Germinal center (tissue), 1 donor: Measurements from ENCODE around the gene ETS1.

Experiments
- DNase-seq: peaks from one replicate; pipeline ENCODE4 v3.0.0; 2012; ENCODE audit warnings: mixed read lengths, low spot score

The ETS1 gene

GRCh38 chr11:128587415-128587814 lies at the start of gene ETS1:
ETS1 (minus strand) TSS chr11:128587558; CDS start chr11:128573130, 14,428 bp downstream.
- no peak for DNase-seq

- DNase-seq, result no peak
Measured at GRCh38 chr11:128634395-128634794, 47.0 kb upstream of the ETS1 start.

- DNase-seq, result no peak
Measured at GRCh38 chr11:128633384-128633965, 46.1 kb upstream of the ETS1 start.

- DNase-seq, result peak; percentile 62
Measured at GRCh38 chr11:128632141-128632791, 44.9 kb upstream of the ETS1 start.

- DNase-seq, result peak; percentile 77
Measured at GRCh38 chr11:128630367-128631230, 43.2 kb upstream of the ETS1 start.

GRCh38 chr11:128629516-128630106 lies 42.3 kb upstream of the ETS1 start:
- no peak for DNase-seq

- DNase-seq, result peak; percentile 55
Measured at GRCh38 chr11:128628686-128629085, 41.3 kb upstream of the ETS1 start.

- no peak for DNase-seq
Measured at GRCh38 chr11:128628325-128628673, 40.9 kb upstream of the ETS1 start.

GRCh38 chr11:128627666-128628324 lies 40.4 kb upstream of the ETS1 start:
- DNase-seq, result no peak

GRCh38 chr11:128626913-128627665 lies 39.7 kb upstream of the ETS1 start:
- DNase-seq, result no peak

GRCh38 chr11:128625746-128626145 lies 38.4 kb upstream of the ETS1 start:
- no peak for DNase-seq

- DNase-seq, result peak; percentile 54
Measured at GRCh38 chr11:128625326-128625725, 38.0 kb upstream of the ETS1 start.

- peak; percentile 89 for DNase-seq
Measured at GRCh38 chr11:128624269-128625175, 37.2 kb upstream of the ETS1 start.

- DNase-seq, result no peak
Measured at GRCh38 chr11:128623091-128623490, 35.7 kb upstream of the ETS1 start.

- DNase-seq, result no peak
Measured at GRCh38 chr11:128621601-128622501, 34.5 kb upstream of the ETS1 start.

- DNase-seq, result no peak
Measured at GRCh38 chr11:128620309-128621100, 33.1 kb upstream of the ETS1 start.

GRCh38 chr11:128619540-128620308 lies 32.4 kb upstream of the ETS1 start:
- no peak for DNase-seq

- no peak for DNase-seq
Measured at GRCh38 chr11:128619007-128619406, 31.6 kb upstream of the ETS1 start.
